Kidney (tissue), 14 donors: Measurements from ENCODE around the gene GADD45A. TPM values are rescaled to one million over a fixed set of nuclear protein-coding genes. Genes with fewer than 3 reads are reported as not detected.
A peak's percentile ranks its signal among the peaks of the same experiment; 100 is the strongest.

ENCODE experiments used
- DNase-seq, 5 donors: peaks; one replicate each; pipeline ENCODE4 v3.0.0-alpha.2; 2013 to 2020
- FAIRE-seq: peaks from 2 replicates; lab custom pipeline; 2012; peaks lifted over from hg19 to GRCh38; lab: Jason Lieb, UNC
- H3K27ac ChIP-seq, 2 donors: one replicate each; pipeline ENCODE4 v1.7.0; 2013; ENCODE audit warnings: low read depth in 2 of 2, low read length in 2 of 2, inconsistent platforms in 1 of 2
- H3K27me3 ChIP-seq: one replicate; pipeline ENCODE4 v1.7.1; 2013; ENCODE audit warnings: low read length, inconsistent platforms; ENCODE audit not compliant: control insufficient read depth, insufficient read depth
- H3K36me3 ChIP-seq, 3 donors: one replicate each; pipeline versions ENCODE4 v1.7.0 to v1.7.1; 2013; ENCODE audit warnings: low read length in 3 of 3, control low read depth in 1 of 3, inconsistent platforms in 1 of 3; ENCODE audit not compliant: insufficient read depth in 3 of 3, control insufficient read depth in 2 of 3
- H3K4me1 ChIP-seq, 3 donors: one replicate each; pipeline versions ENCODE4 v1.7.0 to v1.7.1; 2013; ENCODE audit warnings: low read length in 3 of 3, inconsistent platforms in 1 of 3, low read depth in 1 of 3; ENCODE audit not compliant: control insufficient read depth in 2 of 3, insufficient read depth in 2 of 3
- H3K4me3 ChIP-seq, 3 donors: one replicate each; pipeline versions ENCODE4 v1.7.0 to v1.8.1; 2013; ENCODE audit warnings: low read length in 3 of 3, control low read depth in 1 of 3, inconsistent platforms in 1 of 3
- H3K9ac ChIP-seq, 3 donors: one replicate each; pipeline versions ENCODE4 v1.7.0 to v1.7.1; 2013; ENCODE audit warnings: low read length in 3 of 3, control low read depth in 1 of 3, inconsistent platforms in 1 of 3
- H3K9me3 ChIP-seq, 3 donors: one replicate each; pipeline versions ENCODE4 v1.7.0 to v1.7.1; 2013; ENCODE audit warnings: low read length in 3 of 3, control low read depth in 1 of 3, inconsistent platforms in 1 of 3; ENCODE audit not compliant: control insufficient read depth in 2 of 3, insufficient read depth in 1 of 3
- CTCF ChIP-seq: IDR thresholded peaks from 3 replicates; pipeline ENCODE4 v1.5.1; 2012; ENCODE audit warnings: mild to moderate bottlenecking, moderate library complexity, borderline replicate concordance; ENCODE audit not compliant: insufficient read depth; ENCODE audit errors: extremely low read depth
- intact Hi-C: fragments of 100-400 bp; cut with DNase I; formaldehyde crosslinking; loops from one replicate; pipeline ENCODE4 v1.11.1; 2022
- polyA plus RNA-seq: library from polyadenylated mRNA; stranded (reverse); fragments of 350-450 nt; fragmentation: Illumina TruSeq; extraction: RNeasy Lipid Tissue Mini Kit (QIAGEN cat#74804); gene quantifications from one replicate; pipeline ENCODE4 v1.2.3, GENCODE V29; 2014; ENCODE audit warnings: low read depth, low replicate concordance; ENCODE audit not compliant: insufficient read depth
- total RNA-seq: library from RNA; stranded (reverse); fragmentation: NEBNext Ultra II Directional; extraction: Animal tissue kit (Norgen Biotek cat#: 25700); gene quantifications from one replicate; pipeline ENCODE4 v1.2.1, GENCODE V29; 2021
- donor health status: control.
- donor health status: control.
- donor health status: control.
- donor health status: control.
- donor health status: control.
- donor health status: DM: yes; HTN: yes; CAD: no.
- donor health status: Normal renal cell carcinoma (clear cell type).

The GADD45A gene
- total and polyA plus RNA-seq, 2 donors from 2014 or later, result 85.6 to 218 TPM

GRCh38 chr1:67687198-67687545 lies 2.2 kb downstream of the GADD45A start:
- no peak for TF ChIP-seq CTCF
- Histone ChIP-seq H3K9ac (peak overlapping the region; percentile 5 to 94 (median 28)), H3K4me1 (peaks cover 3 to 10% (median 5%) of the 10 kb centered on the region in 3 donors), H3K4me3 (peak overlapping the region; percentile 83 to 92 (median 87)), H3K36me3 (peaks cover 2 to 29% (median 10%) of the 10 kb centered on the region in 3 donors), H3K9me3 (no peaks in the 10 kb centered on the region), H3K27me3 (no peaks in the 10 kb centered on the region), H3K27ac (peak overlapping the region; percentile 97 to 98)
- no peak for DNase-seq
- intact Hi-C loops, result loop anchor here (10.0 kb wide), 1 partner anchor 68 kb away; no protein-coding TSS in a partner anchor
- no peak for FAIRE-seq

- FAIRE-seq (no peak), DNase-seq (peak in 2 of 5 donors; percentile 58 to 60)
- intact Hi-C loops, result loop anchor here (10.0 kb wide), 1 partner anchor 67 kb away; no protein-coding TSS in a partner anchor
- Histone ChIP-seq H3K27ac (no peak overlapping the region), H3K4me3 (peak overlapping the region; percentile 22 to 83 (median 51)), H3K9me3 (no peaks in the 10 kb centered on the region), H3K36me3 (peaks cover 2 to 29% (median 10%) of the 10 kb centered on the region in 3 donors), H3K27me3 (no peaks in the 10 kb centered on the region), H3K4me1 (peaks cover 3 to 10% (median 5%) of the 10 kb centered on the region in 3 donors), H3K9ac (peak overlapping the region in 2 of 3 donors; percentile 13 to 57)
- no peak for TF ChIP-seq CTCF
Observed at GRCh38 chr1:67687649-67688048, 2.6 kb downstream of the GADD45A start.

GRCh38 chr1:67688526-67689219 lies 3.7 kb downstream of the GADD45A start:
- Histone ChIP-seq H3K4me1 (peaks cover 3 to 5% (median 5%) of the 10 kb centered on the region in 3 donors), H3K36me3 (peaks cover 2 to 29% (median 10%) of the 10 kb centered on the region in 3 donors), H3K27me3 (no peaks in the 10 kb centered on the region), H3K27ac (peak overlapping the region; percentile 44 to 76), H3K4me3 (peak overlapping the region; percentile 19 to 57 (median 40)), H3K9ac (peak overlapping the region in 2 of 3 donors; percentile 20 to 62), H3K9me3 (no peaks in the 10 kb centered on the region)
- FAIRE-seq (no peak), DNase-seq (no peak)
- intact Hi-C loops, result loop anchor here (10.0 kb wide), 1 partner anchor 66 kb away; no protein-coding TSS in a partner anchor
- no peak for TF ChIP-seq CTCF
